ENCODE measurements around the gene POLR2L.

Gene POLR2L

GRCh38 chr11:850775-851763 is 8.7 kb upstream of the POLR2L start:
- TF ChIP-seq TAF1 (IDR thresholded peaks at IDR 0.05; ENCODE audit: borderline replicate concordance, insufficient read depth, low read length), result no peak
- no peak for TF ChIP-seq REST (IDR thresholded peaks at IDR 0.05; ENCODE audit: insufficient read depth in 1 of 2, low read depth in 2 of 2, low read length in 2 of 2)
- TF ChIP-seq SIN3A (IDR thresholded peaks at IDR 0.05; ENCODE audit: borderline replicate concordance, insufficient read depth, low read length), result no peak
- no peak for TF ChIP-seq POLR2AphosphoS5 (IDR thresholded peaks at IDR 0.05; ENCODE audit: low read depth, low read length)
- TF ChIP-seq FOXP2 (optimal IDR thresholded peaks at IDR 0.05; ENCODE audit: borderline replicate concordance, extremely low read depth, extremely low read length, insufficient read depth), result no peak

DNA sequence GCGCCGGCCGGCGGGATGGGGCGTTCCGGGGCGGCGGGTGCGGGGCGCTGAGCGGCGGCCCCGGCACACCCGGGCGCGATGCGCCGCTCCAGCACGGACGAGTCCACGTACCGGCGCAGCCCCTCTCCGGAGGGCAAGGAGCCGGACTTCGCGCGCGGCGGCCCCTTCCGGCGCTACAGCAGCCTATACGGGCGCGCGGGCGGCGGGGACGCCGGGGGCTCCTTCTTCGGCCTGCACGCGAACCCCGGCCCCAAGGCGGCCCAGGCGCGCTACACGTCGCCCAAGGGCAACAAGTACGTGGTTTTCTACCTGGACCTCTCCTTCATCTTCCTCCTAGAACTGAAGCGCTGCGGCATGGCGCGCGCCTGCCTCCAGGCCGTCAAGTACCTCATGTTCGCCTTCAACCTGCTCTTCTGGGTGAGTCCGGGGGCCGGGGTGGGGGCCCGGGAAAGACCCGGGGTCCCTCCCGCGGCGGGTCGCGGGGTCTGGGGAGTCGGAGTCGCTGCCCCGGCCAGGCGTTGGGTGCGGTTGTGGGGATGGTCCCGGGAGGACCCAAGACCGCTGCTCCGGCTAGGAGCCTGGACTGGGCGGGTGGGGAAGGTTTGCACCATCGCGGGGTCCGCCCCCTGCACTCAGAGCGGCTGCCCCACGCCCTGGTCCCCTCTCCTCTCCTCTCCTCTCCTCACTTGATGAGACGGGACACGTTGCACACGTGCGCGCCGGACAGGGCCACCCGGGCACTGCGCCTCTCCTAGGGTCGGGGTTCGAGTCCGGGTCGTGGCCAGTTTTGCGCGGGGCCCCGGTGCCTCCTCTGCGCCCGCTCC is 7.8 kb upstream of the POLR2L start:
- no peak for TF ChIP-seq TAF1 (IDR thresholded peaks at IDR 0.05; ENCODE audit: borderline replicate concordance, insufficient read depth, low read length)
- TF ChIP-seq FOXP2 (optimal IDR thresholded peaks at IDR 0.05; ENCODE audit: borderline replicate concordance, extremely low read depth, extremely low read length, insufficient read depth), result no peak
- TF ChIP-seq POLR2AphosphoS5 (IDR thresholded peaks at IDR 0.05; ENCODE audit: low read depth, low read length), result no peak
- no peak for TF ChIP-seq SIN3A (IDR thresholded peaks at IDR 0.05; ENCODE audit: borderline replicate concordance, insufficient read depth, low read length)
- TF ChIP-seq REST (IDR thresholded peaks at IDR 0.05; ENCODE audit: insufficient read depth in 1 of 2, low read depth in 2 of 2, low read length in 2 of 2), result no peak

DNA sequence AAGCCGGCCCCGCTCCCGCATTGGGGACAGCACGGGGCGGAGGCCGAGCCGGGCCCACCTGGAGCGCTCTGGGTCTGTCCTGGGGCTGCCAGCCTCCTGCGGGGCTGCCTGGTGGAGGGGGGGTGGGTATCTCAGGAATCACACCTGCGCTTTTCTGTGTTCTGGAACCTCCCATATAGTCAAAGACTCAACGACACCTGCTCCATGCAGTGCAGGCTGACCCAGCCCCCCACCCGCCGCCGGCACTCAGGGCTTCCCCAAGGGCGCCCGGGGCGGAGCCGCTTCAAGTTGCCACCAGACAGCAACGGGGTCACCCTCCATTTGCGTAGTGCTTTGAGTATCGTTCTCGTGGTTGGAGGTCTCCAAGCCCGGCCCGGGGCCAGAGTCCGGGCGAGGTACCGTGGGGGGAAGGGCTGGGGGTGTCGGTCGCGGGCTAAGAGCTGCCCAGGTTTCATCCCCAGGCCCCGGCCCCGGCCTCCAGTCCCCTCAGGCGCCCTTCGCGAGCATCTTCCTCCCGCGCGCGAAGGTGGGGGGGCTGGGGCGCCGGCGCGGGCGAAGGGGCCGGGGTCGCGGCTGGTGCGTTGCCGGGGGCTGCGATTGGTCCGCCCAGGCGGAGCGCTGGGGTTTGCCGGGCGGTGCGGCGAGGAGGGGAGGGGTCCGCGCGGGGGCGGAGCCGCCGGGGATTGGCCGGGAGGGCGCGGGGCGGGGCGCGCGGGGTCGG is 6.9 kb upstream of the POLR2L start:
- peak; percentile 48; the same call in 1 of the 2 replicates for TF ChIP-seq POLR2AphosphoS5 (IDR thresholded peaks at IDR 0.05; ENCODE audit: low read depth, low read length)
- no peak for TF ChIP-seq SIN3A (IDR thresholded peaks at IDR 0.05; ENCODE audit: borderline replicate concordance, insufficient read depth, low read length)
- no peak for TF ChIP-seq FOXP2 (optimal IDR thresholded peaks at IDR 0.05; ENCODE audit: borderline replicate concordance, extremely low read depth, extremely low read length, insufficient read depth)
- no peak for TF ChIP-seq TAF1 (IDR thresholded peaks at IDR 0.05; ENCODE audit: borderline replicate concordance, insufficient read depth, low read length)

DNA sequence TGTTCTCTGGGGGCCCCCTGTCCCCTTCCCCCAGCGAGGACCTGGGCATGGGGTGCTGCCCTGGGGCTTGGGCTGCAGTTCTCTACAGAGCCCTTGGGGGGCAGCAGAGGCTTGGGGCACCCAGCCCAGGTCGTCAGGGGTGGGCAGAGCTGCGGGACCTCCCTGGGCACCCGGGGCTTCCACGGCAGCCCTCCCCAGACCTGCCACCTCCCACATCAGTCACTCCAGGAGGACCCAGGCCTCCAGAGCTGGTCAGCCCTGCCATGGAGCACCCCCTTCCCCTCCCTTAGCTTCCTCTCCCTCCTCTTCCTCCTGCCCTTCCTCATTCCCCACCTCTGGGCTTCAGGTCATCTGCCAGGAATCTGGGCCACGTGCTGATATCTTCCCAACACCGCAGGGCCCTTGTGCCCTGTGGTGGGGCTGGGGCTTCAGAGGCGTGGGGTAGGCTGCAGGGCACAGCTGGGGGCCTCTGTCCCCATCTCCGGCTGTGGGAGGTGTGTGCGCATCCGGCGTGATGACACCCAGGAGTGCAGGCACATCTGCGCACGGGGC is 6.1 kb upstream of the POLR2L start:
- TF ChIP-seq REST (IDR thresholded peaks at IDR 0.05; ENCODE audit: insufficient read depth in 1 of 2, low read depth in 2 of 2, low read length in 2 of 2) (no peak), FOXP2 (optimal IDR thresholded peaks at IDR 0.05; ENCODE audit: borderline replicate concordance, extremely low read depth, extremely low read length, insufficient read depth) (no peak), TAF1 (IDR thresholded peaks at IDR 0.05; ENCODE audit: borderline replicate concordance, insufficient read depth, low read length) (no peak), SIN3A (IDR thresholded peaks at IDR 0.05; ENCODE audit: borderline replicate concordance, insufficient read depth, low read length) (no peak), POLR2AphosphoS5 (IDR thresholded peaks at IDR 0.05; ENCODE audit: low read depth, low read length) (no peak)
